GM18502 (cell line): ENCODE results near the gene GTPBP6.
"Not testable (repeated sequence)": the region's sequence is repeated elsewhere in the genome, so short reads cannot be mapped to it uniquely, and the experiment has no call there.

ENCODE experiments used
- ATAC-seq: cut with Tn5 transposase; IDR thresholded peaks from one replicate; pipeline ENCODE4 v1.9.1; 2021; ENCODE audit warnings: mild to moderate bottlenecking; ENCODE audit not compliant: unreplicated experiment, poor library complexity

Gene GTPBP6

DNA sequence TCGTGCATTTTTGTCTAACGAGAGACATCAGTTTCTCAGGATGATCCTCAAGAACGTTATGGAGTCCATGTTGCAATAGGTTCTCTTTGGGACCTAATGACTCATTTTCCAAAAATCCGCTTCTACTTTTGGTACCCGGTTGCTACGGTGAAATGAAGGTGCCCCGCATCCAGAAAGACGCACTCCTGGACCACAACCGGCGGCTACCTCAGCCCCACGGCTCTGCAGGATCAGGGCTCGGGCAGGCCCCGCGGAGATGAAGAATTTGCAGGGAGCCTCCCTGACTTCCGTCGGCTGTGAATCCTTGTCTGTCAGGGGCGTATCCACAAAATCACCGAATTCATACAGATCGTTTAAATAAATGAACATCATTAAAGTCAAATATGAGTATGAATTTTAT lies 15.6 kb downstream of the GTPBP6 start:
- ATAC-seq, result no peak

DNA sequence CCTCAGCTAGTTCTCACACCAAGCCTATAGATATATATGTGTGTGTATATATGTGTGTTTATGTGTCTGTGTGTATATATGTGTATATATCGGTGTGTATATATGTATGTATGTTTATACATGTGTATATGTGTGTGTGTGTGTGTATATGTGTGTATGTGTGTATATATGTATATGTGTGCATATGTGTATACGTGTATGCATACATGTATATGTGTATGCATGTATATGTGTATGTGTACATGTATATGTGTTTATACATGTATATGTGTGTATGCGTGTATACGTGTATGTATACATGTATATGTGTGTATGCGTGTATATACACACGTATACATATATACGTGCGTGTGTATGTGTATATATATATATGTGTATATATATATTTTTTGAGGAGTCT lies 18.3 kb downstream of the GTPBP6 start:
- no peak for ATAC-seq

DNA sequence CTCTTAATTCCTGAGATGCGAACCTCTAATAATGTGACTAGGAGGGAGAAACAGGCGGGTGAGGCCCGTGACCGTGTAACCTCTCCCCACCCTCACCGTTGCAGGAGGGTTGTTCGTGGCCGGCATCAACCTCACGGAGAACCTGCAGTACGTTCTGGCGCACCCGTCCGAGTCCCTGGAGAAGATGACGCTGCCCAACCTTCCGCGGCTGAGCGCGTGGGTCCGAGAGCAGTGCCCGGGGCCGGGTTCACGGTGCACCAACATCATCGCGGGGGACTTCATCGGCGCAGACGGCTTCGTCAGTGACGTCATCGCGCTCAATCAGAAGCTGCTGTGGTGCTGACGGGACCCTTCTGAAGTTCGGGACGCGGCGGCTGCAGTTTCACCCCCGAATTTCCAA lies 19.6 kb downstream of the GTPBP6 start:
- ATAC-seq, result no peak

DNA sequence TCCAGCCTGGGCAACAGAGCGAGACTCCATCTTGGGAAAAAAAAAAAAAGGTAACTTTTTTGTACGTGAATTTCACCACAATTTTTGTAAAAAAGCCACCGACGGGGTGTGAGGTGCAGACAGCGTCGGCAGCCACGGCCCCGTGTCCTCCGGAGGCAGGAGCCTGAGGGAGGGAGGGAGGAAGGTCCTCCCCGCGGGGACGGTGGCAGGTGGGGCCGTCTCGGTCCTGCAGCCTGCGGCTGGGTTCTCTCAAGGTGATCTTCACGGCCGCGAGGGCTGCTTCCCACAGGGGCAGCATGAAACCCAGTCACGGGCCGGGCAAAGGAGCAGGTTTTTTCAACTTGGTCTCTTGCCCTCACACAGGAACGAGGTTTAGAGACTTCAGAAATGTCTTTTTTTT lies 23.5 kb downstream of the GTPBP6 start:
- no peak for ATAC-seq

DNA sequence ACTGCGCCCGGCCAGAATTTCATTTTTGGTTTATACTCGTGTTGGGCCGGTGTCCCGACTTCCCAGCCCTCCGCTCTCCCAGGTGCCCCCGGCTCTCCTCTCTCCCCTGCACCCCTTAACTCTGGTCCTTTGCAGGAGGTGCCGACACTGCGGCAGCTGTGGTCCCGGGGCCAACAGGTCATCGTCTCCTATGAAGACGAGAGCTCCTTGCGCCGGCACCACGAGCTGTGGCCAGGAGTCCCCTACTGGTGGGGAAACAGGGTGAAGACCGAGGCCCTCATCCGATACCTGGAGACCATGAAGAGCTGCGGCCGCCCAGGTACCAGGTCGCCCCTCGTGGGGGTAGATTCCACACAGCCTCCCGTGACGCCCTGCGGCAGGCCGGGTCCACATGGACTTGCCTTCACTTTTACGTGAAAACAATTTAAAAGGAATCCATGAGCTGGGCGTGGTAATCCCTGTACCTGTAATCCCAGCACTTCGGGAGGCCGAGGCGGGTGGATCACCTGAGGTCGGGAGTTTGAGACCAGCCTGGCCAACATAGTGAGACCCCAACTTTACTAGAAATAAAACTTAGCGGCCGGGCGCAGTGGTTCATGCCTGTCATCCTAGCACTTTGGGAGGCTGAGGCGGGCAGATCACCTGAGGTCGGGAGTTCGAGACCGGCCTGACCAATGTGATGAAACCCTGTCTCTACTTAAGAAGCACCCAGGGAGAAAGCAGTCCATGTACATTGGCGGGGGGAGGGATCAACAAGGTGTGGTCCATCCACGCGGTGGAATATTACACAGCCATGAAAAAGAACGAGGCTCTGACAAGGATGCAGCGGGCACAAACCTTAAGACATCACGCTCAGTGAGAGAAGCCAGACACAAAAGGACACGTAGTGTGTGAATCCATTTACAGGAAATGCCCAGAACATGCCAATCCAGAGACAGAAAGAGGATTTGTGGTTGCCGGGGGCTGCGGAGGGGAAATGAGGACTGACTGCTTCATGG lies 25.4 kb downstream of the GTPBP6 start:
- no peak for ATAC-seq

DNA sequence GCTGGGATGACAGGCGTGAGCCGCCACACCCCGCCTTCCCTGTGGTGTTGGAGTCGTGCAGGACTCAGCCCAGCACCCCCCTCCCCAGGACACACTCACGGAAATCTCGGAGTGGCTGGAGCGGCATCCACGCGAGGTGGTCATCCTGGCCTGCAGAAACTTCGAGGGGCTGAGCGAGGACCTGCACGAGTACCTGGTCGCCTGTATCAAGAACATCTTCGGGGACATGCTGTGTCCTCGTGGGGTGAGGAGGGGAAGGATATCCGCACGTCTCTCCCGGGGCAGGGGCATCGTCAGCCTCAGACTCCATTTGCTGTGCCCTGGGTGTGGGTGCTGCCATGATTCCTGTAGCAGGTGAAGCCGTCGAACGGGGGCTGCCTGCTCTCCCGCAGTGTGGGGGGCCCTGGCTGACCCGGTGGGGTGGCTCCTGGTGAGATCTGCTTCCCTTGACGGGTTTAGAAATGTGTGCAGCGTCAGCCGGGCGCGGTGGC lies 27.1 kb downstream of the GTPBP6 start:
- no peak for ATAC-seq

DNA sequence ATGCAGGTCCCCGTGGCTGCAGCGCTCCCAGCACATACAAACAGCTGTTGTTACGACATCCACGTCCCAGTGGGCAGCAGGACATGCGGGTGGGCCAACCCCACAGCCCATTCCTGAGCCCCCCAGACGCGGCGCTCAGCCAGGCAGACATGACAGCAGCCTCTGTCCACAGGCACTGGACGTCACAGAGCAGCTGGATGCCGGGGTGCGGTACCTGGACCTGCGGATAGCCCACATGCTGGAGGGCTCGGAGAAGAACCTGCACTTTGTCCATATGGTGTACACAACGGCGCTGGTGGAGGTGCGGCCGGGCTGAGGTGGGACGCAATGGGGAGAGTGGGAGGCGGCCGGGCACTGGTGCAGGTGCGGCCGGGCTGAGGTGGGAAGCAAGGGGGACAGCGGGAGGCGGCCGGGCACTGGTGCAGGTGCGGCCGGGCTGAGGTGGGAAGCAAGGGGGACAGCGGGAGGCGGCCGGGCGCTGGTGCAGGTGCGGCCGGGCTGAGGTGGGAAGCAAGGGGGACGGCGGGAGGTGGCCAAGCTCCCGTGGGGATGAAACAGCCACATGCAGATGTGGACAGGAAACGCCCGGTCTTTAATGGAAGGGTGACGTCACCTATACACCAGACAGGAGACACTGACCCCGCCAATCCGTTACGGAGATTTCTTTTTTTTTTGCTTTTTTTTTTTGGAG lies 28.0 kb downstream of the GTPBP6 start:
- ATAC-seq, result no peak

DNA sequence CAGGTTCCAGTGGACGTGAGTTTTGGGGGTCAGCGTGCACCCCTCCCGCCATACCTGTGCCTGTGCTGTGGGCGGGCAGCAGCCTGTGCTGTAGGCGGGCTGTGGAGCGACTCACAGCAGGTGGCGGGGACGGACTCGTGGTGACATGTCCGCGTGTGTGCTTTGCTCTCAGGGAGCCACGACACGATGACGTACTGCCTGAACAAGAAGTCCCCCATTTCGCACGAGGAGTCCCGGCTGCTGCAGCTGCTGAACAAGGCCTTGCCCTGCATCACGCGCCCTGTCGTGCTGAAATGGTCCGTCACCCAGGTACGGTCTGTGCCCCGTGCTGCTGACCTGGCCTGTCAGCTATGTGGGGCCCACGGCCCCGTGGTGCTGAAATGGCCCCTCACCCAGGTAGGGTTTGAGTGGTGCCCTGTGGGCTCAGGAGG lies 30.0 kb downstream of the GTPBP6 start:
- ATAC-seq, result no peak

DNA sequence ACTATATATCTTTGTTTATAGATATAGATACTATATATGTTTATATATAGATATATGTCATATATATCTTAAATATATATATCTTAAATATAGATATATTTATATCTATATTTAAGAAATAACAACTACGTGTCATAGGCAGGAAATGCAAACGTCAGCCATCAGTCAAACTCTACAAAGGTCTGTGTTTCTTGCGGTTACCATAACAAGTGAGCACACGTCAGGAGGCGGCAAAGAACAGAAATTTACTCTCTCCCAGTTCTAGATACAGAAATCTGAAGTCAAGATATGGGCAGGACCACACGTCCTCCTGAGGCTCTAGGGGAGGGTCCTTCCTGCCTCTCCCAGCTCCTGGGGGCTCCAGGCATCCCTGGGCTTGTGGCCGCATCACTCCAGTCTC lies 30.9 kb downstream of the GTPBP6 start:
- no peak for ATAC-seq

DNA sequence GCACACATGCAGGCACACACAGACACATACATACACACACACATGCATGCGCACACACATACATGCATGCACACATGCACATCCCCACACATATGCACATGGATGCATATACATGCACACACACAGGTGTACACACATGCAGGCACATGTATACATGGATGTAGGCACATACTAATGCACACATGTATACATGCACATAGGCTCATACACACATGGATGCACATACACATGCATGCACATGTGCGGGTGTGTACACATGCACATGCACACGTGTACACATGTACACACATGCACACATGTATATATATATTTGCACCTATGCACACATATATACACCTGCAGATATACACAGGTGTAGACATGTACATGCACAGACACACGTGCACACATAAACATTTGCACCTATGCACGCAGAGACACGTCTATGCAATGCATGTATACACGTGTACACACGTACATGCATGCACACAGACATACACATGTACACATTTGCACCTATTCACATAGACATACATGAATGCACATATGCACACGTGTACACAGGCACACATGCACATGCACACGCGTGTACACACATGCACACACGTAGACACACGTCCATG lies 33.4 kb downstream of the GTPBP6 start:
- ATAC-seq, result no peak

DNA sequence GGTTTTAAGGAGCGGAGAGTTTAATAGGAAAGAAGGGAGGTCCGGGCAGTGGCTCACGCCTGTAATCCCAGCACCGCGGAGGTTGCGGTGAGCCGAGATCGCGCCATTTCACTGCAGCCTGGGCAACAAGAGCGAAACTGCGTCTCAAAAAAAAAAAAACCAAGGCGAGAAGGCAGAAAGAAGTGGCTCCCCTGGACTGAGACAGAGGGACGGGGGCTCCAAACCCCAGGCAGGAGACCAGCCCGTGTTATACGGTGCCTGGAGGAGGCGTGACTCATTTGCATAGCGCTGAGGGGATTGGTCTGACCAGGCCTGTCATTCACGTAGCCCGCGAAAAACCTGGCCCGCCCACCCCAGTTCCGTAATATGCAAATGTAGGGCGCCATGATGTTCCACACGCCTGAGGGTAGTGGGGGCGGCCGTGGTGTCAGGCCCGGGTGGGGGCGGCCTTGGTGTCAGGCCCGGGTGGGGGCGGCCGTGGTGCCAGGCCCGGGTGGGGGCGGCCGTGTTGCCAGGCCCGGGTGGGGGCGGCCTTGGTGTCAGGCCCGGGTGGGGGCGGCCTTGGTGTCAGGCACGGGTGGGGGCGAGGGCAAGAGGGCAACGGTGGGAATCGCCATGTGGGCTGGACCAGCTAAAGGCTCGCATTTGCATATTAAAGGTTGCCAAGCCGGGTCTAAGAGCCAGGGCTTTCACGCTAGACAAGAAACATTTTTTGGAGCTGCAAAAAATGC lies 35.3 kb downstream of the GTPBP6 start:
- ATAC-seq, result peak; percentile 100

DNA sequence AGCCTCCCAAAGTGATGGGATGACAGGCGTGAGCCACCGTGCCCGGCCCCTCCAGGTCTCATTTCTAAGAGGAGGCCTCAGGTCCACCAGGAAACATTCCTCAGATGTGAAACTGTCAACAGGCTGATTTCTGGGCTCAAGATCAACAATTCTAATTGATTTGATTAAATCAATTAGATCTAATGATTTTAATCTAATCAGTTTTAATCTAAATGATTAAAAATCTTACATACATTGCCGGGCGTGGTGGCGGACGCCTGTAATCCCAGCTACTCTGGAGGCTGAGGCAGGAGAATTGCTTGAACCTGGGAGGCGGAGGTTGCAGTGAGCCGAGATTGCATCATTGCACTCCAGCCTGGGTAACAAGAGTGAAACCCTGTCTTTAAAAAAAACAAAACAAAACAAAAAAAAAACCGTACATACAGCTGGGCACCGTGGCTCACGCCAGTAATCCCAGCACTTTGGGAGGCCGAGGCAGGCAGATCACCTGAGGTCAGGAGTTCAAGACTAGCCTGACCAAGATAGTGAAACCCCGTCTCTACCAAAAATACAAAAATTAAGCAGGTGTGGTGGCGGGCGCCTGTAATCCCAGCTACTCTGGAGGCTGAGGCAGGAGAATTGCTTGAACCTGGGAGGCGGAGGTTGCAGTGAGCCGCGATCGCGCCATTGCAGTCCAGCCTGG lies 36.5 kb downstream of the GTPBP6 start:
- not testable (repeated sequence) for ATAC-seq

DNA sequence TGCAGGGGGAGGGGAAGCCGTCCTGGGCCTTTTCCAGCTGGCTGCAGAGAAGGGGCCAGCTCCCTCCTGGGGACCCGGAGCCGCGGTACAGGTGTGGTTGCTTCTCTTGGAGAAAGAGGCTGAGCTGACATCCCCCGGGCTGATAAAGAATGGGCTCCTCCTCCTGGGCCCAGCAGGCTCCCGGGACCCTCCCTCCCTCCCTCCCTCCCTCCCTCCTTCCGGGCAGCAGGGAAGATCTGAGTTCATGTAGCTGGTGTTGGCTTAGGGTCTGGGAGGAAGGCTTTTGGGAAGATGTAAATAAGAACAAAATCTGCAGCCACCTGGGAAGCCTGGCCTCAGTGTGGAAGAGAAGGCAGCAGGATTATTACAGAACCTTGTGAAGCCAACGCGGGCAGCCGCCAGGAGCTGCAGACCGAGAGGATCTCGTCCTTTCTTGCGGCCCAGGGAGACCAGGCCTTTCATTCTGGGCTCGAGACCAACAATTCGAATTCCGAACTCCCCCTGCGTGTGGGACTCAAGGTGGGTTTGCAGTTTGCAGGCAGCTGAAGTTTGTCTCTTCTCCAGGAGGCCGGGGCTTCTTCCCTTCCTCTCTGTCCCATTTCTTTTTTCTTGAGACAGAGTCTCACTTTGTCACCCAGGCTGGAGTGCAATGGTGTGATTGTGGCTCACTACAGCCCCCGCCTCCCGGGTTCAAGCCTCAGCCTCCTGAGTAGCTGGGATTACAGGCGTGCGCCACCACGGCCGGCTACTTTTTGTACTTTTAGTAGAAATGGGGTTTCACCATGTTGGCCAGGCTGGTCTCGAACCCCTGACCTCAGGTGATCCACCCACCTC lies 37.2 kb downstream of the GTPBP6 start, which contains the start of gene PLCXD1:
Gene PLCXD1, plus strand, starts transcription at position 216 of the 834 bp plus-strand sequence. CDS start 2,807 bp downstream, outside the sequence.
- ATAC-seq, result no peak

DNA sequence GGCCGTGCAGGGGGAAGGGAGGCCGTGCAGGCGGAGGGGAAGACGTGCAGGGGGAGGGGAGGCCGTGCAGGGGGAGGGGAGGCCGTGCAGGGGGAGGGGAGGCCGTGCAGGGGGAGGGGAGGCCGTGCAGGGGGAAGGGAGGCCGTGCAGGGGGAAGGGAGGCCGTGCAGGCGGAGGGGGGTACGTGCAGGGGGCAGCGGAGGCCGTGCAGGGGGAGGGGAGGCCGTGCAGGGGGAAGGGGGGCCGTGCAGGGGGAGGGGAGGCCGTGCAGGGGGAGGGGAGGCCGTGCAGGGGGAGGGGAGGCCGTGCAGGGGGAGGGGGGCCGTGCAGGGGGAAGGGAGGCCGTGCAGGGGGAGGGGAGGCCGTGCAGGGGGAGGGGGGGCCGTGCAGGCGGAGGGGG lies 37.9 kb downstream of the GTPBP6 start:
- ATAC-seq, result not testable (repeated sequence)

DNA sequence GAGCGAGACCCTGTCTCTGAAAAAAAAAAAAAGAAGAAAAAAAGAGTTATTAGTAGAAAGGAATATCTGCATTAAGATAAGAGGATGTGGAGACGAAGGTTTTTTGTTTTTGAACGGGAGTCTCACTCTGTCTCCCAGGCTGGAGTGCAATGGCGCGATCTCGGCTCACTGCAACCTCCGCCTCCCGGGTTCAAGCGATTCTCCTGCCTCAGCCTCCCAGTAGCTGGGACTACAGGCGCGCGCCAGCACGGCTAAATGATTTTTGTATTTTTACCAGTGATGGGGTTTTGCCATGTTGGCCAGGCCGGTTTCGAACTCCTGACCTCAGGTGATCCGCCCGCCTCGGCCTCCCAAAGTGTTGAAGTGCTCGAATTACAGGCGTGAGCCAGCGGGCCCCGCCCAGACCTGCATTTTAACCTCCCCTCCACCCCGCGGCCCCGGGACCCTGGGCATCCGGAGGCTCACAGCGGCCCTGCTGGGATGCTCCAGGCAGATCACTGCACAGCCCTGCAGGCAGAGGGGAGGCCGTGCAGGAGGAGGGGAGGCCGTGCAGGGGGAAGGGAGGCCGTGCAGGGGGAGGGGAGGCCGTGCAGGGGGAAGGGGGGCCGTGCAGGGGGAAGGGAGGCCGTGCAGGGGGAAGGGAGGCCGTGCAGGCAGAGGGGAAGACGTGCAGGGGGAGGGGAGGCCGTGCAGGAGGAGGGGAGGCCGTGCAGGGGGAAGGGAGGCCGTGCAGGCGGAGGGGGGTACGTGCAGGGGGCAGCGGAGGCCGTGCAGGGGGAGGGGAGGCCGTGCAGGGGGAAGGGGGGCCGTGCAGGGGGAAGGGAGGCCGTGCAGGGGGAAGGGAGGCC lies 38.6 kb downstream of the GTPBP6 start:
- ATAC-seq, result not testable (repeated sequence)

DNA sequence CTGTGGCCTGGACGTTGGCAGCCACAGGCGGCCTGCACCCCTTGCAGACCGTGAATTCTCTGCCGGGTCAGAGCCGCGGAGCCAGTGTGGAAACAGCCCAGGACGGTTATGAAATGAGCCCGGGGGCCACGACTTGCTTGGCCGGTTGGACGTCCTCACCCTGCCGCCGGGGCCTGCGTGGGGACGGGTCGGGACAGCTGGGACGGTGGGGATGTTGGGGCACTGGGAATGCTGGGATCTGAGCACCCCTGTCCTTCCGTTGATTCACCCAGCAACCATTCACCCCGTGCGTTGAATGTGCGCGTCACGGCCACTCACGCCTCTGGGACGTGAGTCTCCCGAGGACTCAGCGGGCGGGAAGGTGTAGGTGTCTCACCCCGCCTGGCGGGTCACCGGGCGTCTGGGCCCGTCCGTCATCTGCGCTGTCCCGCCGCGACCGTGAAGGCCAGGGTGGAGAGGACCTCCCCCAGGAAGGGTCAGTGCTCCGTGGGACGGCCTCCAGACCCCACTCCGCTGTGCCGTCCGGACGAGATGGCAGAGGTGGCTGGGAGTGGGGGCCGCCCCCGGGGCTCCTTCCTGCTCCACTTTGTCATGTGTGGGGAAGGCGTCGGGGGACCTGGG lies 41.9 kb downstream of the GTPBP6 start:
- peak; percentile 55 for ATAC-seq

DNA sequence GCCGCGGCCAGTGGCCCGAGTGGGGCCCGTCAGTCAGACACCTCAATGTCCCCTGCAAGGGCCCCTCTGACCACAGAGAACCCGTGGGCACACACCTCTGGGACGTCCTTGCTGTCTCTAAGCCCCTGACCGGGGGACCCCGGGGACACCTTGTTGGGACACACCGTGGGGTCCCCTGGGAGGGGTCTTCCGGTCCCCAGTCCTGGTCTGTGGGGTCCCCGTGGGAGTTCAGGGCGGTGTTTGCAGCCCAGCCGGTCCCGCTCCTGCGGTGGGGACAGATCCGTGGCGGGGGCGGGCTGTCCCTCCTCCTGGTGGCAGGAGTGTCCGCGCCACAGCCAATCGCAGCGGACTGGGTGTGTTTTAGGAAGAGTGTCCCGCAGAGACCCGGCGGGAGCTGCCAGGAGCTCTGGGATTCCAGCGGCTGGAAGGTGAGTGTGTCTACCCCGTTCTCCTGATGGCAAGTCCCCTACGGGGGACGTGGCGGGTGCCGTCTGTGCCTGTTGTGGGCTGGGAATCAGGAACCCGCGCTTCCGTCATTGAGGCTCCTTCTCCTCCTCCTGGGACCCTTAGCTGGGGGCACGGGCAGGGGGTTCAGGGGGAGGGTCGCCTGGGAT lies 42.5 kb downstream of the GTPBP6 start:
- peak; percentile 89 for ATAC-seq
